Osteoblast (primary cell): ENCODE data around the gene EHBP1. TPM values are rescaled to one million over a fixed set of nuclear protein-coding genes. Genes with fewer than 3 reads are reported as not detected.

Experiments used
- DNase-seq: peaks from one replicate; pipeline ENCODE4 v3.0.0; 2011; ENCODE audit warnings: low spot score, mixed read lengths; ENCODE audit not compliant: insufficient read length; ENCODE audit errors: missing footprints
- H2AFZ ChIP-seq: 2 replicates; pipeline ENCODE4 v1.6.0; 2011; ENCODE audit warnings: mild to moderate bottlenecking, low read length
- H3K27ac ChIP-seq: 2 replicates; pipeline ENCODE4 v1.5.1; 2011; ENCODE audit warnings: mild to moderate bottlenecking, low read depth, low read length, moderate library complexity
- H3K27me3 ChIP-seq: 2 replicates; pipeline ENCODE4 v1.6.0; 2012; ENCODE audit warnings: mild to moderate bottlenecking, control low read depth, inconsistent platforms, low read length, moderate library complexity; ENCODE audit not compliant: insufficient read depth
- H3K36me3 ChIP-seq: 2 replicates; pipeline ENCODE4 v1.5.1; 2011; ENCODE audit warnings: mild to moderate bottlenecking, low read length, control low read depth, moderate library complexity; ENCODE audit not compliant: insufficient read depth
- H3K4me1 ChIP-seq: 2 replicates; pipeline ENCODE4 v1.5.1; 2011; ENCODE audit warnings: mild to moderate bottlenecking, low read length, control low read depth, moderate library complexity; ENCODE audit not compliant: insufficient read depth
- H3K4me2 ChIP-seq: 2 replicates; pipeline ENCODE4 v1.6.0; 2011; ENCODE audit warnings: mild to moderate bottlenecking, low read length; ENCODE audit not compliant: insufficient read depth
- H3K4me3 ChIP-seq: fragments of 200-600 bp; sonication (generic); 3 replicates; pipeline ENCODE4 v1.5.1; 2012; ENCODE audit warnings: mild to moderate bottlenecking, low read length, inconsistent platforms; ENCODE audit not compliant: insufficient read depth
- H3K79me2 ChIP-seq: 2 replicates; pipeline ENCODE4 v1.6.0; 2012; ENCODE audit warnings: mild to moderate bottlenecking, low read length, control low read depth, inconsistent platforms; ENCODE audit not compliant: insufficient read depth
- H3K9me3 ChIP-seq: 2 replicates; pipeline ENCODE4 v1.5.1; 2011; ENCODE audit warnings: low read depth, low read length, control low read depth
- H4K20me1 ChIP-seq: 2 replicates; pipeline ENCODE4 v1.6.0; 2012; ENCODE audit warnings: mild to moderate bottlenecking, low read length, control low read depth; ENCODE audit not compliant: insufficient read depth
- CTCF ChIP-seq: IDR thresholded peaks from 2 replicates; pipeline ENCODE4 v1.5.1; 2011; ENCODE audit warnings: mild to moderate bottlenecking, low read depth, low read length, moderate library complexity; ENCODE audit errors: extremely low read depth
- total RNA-seq: library from RNA; depleted of rRNA; stranded (reverse); fragments of >200 nt; gene quantifications from 2 replicates; pipeline ENCODE4 v1.2.3, GENCODE V29; 2012

Gene EHBP1
- total RNA-seq, 1 donor: 96.3 TPM

- Histone ChIP-seq H3K36me3 (no peaks in the 10 kb centered on the region), H2AFZ (no peak overlapping the region), H3K9me3 (no peaks in the 10 kb centered on the region), H3K4me3 (no peak overlapping the region), H3K27ac (no peak overlapping the region), H3K27me3 (peaks cover 99% of the 10 kb centered on the region), H3K4me2 (no peak overlapping the region), H3K4me1 (peaks cover 5% of the 10 kb centered on the region), H3K79me2 (no peaks in the 10 kb centered on the region), H4K20me1 (no peaks in the 10 kb centered on the region)
- TF ChIP-seq CTCF: no peak
- DNase-seq: peak; percentile 37
Observed at GRCh38 chr2:63060472-63060991, 355.0 kb downstream of the EHBP1 start.

- Histone ChIP-seq H3K36me3 (no peaks in the 10 kb centered on the region), H2AFZ (no peak overlapping the region), H4K20me1 (no peaks in the 10 kb centered on the region), H3K9me3 (no peaks in the 10 kb centered on the region), H3K27ac (no peak overlapping the region), H3K27me3 (peaks cover 95% of the 10 kb centered on the region), H3K4me3 (no peak overlapping the region), H3K79me2 (no peaks in the 10 kb centered on the region), H3K4me1 (no peaks in the 10 kb centered on the region), H3K4me2 (no peak overlapping the region)
- no peak for DNase-seq
- no peak for TF ChIP-seq CTCF
Observed at GRCh38 chr2:63064197-63064596, 358.7 kb downstream of the EHBP1 start.

- no peaks in the 10 kb centered on the region for H3K36me3 ChIP-seq
- no peak overlapping the region for H3K27ac ChIP-seq
- no peaks in the 10 kb centered on the region for H3K4me1 ChIP-seq
- H3K79me2 ChIP-seq: no peaks in the 10 kb centered on the region
- H4K20me1 ChIP-seq: no peaks in the 10 kb centered on the region
- DNase-seq: peak; percentile 57
- H3K4me2 ChIP-seq: no peak overlapping the region
- no peaks in the 10 kb centered on the region for H3K9me3 ChIP-seq
- peaks cover 95% of the 10 kb centered on the region for H3K27me3 ChIP-seq
- no peak overlapping the region for H3K4me3 ChIP-seq
- H2AFZ ChIP-seq: no peak overlapping the region
- TF ChIP-seq CTCF: no peak
Observed at GRCh38 chr2:63064661-63065060, 359.1 kb downstream of the EHBP1 start.

GRCh38 chr2:63066265-63066664 is 360.8 kb downstream of the EHBP1 start:
- H2AFZ ChIP-seq: no peak overlapping the region
- no peaks in the 10 kb centered on the region for H3K79me2 ChIP-seq
- no peaks in the 10 kb centered on the region for H4K20me1 ChIP-seq
- H3K27ac ChIP-seq: no peak overlapping the region
- H3K27me3 ChIP-seq: peaks cover 87% of the 10 kb centered on the region
- no peak for TF ChIP-seq CTCF
- no peaks in the 10 kb centered on the region for H3K4me1 ChIP-seq
- no peak overlapping the region for H3K4me2 ChIP-seq
- DNase-seq: no peak
- H3K36me3 ChIP-seq: no peaks in the 10 kb centered on the region
- no peak overlapping the region for H3K4me3 ChIP-seq
- no peaks in the 10 kb centered on the region for H3K9me3 ChIP-seq
